HG03469 (cell line): Measurements from ENCODE around the gene LONP1.
"Not testable (repeated sequence)": the region's sequence is repeated elsewhere in the genome, so short reads cannot be mapped to it uniquely, and the experiment has no call there.

Source experiments
- ATAC-seq: cut with Tn5 transposase; IDR thresholded peaks from one replicate; pipeline ENCODE4 v1.9.1; 2021; ENCODE audit warnings: mild to moderate bottlenecking, moderate library complexity, moderate number of reproducible peaks; ENCODE audit not compliant: unreplicated experiment

The LONP1 gene

DNA sequence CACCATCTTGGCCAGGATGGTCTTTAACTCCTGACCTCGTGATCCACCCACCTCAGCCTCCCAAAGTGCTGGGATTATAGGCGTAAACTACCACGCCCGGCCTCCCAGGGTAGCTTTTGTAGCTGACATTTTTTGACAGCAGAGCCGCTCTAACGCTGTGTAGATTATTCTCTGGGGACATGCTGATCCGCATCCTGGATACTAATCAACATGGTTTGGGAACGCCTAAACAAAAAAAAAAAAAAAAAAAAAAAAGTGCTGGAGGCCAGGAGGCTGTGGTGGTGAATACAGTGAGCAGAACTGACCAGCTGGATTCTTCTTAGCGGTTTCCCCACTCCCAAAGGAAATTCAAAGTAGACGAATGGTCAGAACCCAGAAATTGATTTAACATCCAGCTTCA, 5.1 kb downstream of the LONP1 start:
- no peak for ATAC-seq

DNA sequence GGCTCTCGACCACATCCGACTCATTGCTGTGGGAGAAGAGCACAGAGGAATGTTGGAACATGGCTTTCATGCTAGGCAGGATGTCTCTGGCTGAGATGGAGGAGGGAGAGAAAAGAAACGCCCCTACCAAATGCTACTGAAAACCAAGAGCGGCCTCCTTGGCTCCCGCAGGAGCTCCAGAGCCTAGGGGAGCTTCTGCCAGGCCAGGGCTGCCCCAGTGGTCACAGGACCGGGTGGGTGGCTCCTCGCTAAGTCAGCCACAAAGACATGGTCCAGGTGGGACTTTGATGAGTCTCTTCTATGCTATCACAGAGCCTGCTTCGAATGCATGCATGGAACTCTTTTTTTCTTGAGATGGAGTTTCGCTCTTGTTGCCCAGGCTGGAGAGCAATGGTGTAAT, 6.7 kb downstream of the LONP1 start:
- no peak for ATAC-seq

DNA sequence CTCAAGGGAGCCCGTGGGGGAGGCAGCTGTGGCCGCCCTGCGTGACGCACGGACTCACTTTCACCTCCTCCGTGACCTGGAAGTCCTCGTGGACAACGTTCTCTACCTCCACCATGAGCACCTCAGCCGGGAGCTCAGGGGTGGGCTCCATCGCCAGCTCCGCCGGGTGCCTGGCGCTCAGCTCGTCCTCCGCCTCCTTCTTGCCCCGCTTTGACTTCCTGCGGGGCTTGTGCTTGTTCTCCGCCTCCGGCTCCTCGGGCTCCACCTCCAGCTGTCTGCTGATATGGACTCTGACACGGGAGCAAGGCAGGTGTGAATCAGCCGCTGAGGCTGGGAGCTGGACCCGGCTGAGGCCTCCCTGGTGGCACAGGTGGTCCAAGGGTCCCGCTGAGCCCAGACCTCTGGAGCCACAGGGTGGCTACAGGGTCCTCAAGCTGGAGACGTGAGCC, 8.2 kb downstream of the LONP1 start:
- ATAC-seq, result no peak

DNA sequence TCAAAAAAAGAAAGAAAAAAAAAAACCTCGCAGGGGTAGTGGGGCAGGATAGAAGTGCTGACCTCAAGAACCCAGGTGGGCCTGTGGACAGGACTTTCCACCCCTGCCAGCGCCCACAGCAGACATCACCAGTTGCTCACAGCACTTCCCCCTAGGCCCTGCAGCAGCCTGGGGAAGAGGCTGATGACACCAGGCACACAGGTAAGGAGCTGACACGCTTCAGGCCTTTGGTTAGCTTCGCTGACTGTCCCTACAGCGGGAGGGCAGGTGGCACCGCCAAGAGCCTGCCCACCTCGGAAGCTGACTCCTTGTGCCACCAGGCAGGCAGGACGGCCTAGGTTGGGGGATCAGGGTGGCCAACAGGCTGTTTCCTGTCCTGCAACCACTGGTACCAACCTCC, 8.9 kb downstream of the LONP1 start:
- no peak for ATAC-seq

DNA sequence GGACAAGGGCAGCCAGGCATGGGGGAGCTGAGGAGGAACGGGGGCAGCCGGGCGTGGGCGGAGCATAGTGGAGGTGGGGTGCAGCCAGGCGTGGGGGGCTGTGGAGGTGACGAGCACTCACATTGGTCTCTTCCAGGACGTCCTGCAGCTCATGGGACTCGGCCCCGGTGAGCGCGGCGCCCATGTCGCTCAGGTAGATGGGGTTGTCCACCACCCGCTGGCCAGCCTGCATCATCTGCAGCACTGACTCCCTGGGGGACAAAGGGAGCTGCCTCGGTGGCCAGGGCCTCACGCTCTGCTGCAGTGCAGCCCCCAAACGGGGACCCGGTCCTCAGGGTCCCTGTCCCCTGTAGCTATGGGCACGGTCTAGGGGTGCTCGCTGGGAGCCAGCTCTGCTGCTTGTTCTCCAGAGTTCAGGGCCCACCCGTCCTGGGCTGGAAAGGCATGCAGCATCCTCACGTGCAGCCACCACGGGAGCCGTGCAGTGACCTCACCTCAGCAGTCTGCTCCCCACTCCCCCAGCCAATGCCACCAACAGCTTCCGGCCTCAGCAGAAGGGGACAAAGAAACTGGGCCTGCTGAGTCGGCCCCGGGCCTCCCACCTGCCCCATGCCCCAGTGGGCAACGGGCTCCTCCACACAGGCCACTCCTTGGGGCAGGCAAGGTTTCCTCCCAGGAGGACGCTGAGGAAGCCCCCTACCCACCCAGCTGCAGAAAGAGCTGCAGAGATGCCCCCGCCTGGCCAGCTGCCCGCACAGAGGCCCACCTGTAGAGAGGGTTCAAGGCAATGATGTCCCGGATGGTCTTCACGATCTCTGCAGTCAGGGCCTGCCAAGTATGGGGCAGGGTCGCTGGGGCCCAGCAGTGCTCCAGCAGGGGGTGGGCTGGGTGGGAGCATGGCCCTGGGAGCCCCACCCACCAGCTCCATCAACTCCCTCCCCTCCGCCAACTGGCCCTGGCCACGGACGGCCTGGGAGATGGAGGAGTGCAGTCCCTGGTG, 12.1 kb downstream of the LONP1 start:
- no peak for ATAC-seq

DNA sequence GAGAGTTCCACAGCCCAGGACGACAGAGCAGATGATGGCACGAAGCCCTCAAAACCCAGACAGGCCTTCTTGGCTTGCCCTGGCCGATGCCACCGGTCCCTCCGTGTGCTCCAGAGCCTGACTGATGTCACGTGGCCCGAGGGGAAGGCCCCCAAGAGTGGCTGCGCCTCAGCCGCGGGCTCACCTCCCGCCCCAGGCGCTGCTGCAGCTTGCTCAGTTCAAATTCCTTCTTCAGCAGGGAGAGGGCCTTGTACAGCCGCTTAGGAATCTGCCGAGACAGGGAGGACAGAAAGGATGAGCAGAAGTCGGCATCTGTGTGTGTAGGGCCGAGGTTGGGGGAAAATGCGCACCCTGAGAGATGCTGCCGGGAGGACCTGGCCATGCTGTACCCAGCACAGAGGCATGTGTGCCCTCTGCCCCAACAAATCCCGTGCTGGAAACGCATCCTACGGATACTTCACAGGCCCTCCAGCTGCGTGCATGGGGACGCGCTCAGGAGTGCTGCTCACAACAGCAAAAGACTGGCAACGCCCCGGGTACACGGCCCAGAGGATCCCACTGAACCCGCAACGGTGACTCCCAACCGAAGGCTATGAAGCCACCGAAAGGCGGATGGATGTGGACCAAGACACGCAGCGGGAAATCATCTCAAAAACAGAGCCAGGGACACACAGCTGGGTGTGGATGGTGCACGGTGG, 12.9 kb downstream of the LONP1 start:
- ATAC-seq, result no peak

DNA sequence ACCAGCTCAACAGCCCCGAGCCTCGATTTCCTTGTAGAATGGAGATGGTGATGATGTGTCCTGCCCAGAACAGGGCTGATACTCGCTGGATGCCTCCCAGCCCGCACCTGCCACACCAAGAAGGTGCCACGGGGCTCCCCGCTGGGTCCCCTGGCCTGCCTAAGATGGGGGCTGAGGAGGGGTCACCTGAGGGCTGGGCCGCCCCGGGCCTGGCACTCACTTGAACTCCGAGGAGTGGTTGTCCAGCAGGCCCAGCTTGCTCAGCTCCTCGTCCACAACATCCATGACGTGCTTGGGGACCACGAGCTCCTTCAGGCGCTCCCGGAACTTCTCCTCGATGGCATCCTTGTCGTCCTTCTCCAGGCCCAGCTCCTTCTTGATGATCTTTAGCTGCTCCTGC, 14.4 kb downstream of the LONP1 start:
- no peak for ATAC-seq

DNA sequence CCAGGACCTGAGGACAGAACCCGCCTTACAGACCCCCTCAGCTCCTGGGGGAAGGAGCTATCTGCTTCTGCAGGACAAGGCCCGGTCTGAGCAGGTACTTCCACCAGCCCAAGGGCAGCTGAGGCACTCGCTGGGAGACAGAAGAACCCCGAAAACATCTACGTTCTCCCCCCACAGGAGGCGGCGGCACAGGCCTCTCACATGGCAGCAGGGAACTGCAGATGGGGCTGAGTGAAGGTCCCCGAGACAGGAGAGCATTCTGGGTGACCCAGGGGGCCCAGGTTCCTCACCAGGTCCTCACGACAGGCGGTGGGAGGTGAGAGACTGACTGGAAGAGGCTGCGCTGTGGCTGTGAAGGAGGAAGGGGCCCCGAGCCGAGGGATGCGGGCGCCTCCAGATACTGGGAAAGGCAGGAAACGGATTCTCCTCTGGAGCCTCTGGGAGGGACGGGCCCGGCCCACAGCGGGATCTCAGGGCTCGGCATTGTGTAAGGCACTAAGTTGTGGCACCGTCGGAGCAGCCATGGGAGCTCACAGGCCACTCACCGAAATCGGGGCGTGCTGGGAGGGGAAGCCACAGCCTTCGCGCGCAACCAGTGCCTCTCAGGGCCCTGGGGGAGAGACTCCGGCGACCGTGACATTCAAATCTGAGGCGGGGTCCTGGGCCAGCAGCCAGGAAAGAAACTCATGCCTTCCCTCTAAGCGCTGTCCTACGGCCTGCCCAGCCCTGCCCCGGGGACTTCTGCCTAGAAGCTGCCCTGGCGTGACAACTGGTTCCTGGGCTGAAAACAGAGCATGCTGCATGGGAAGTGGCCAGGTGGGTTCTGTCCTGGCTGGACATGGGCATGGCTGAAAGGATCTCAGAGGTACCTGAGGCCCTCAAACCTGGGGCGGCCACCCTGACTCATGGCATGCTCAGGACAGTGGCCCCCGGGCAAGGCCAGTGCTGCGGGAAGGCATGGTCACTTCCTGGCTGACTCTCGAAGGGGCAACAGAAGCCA, 15.8 kb downstream of the LONP1 start:
- no peak for ATAC-seq

DNA sequence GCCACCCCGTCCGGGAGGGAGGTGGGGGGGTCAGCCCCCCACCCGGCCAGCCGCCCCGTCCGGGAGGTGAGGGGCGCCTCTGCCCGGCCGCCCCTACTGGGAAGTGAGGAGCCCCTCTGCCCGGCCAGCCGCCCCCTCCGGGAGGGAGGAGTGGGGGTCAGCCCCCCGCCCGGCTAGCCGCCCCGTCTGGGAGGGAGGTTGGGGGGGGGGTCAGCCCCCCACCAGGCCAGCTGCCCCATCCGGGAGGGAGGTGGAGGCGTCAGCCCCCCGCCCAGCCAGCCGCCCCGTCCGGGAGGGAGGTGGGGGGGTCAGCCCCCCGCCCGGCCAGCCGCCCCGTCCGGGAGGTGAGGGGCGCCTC, 17.9 kb downstream of the LONP1 start:
- ATAC-seq, result not testable (repeated sequence)

DNA sequence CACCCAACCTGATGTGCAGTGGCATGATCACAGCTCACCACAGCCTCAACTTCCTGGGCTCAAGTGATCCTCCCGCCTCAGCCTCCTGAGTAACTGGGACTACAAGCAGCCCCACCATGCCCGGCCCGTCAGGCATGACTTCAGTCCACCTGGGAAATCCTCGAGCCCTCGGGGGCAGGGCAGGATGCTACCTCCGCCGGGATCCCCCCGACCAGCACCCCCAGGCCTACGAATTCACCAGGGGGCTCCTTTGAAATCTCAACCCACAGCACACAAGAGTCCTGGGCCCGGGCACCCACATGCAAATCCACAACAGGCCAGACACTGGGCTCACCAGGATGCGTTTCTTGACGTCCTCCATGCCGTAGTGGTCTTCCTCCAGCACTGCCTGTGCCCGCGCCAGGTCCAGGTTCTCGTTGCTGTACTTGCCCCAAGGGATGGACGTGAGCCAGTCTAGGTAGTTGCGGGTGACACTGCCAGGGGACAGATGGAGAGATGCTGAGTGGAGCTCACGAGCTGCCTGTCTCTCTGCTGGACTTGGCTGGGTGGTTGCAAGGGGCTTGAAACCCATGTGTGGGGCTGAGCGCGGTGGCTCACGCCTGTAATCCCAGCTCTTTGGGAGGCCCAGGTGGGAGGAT, 19.4 kb downstream of the LONP1 start:
- ATAC-seq, result no peak

DNA sequence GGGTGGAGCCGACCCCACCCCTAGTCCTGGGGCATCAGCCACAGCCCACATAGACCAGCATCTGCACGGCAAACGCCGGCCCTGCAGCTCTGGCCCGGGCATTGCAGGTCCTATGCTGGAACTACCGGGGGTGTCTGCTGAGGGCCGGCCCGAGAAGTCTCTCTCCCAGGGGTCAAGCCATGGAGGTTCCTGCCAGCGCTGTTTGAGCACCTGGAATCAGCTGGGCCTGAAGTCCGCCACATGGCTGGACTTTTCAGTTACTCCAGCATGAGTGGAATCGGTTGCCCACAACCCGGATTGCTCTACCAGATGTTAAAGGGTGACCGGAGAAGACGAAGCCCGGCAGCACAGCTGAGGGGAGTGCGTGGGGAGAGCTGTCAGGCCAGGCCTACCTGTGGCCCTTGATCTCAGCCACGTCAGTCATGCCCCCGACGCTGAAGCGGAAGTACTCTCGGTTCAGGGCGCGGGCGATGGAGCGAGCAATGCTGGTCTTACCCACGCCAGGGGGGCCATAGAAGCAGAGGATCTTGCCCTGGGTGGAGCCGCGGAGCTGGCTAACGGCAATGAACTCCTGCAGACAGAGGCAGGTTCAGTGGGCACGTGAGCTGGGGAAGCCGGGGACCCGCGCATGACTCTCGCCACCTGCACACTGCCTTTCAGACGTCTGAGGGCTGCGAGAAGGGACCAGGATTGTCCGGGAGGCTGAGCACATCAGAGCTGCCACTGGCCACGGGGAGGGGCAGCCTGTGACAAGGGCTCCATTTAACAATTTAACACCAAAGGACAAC, 21.1 kb downstream of the LONP1 start:
- no peak for ATAC-seq

DNA sequence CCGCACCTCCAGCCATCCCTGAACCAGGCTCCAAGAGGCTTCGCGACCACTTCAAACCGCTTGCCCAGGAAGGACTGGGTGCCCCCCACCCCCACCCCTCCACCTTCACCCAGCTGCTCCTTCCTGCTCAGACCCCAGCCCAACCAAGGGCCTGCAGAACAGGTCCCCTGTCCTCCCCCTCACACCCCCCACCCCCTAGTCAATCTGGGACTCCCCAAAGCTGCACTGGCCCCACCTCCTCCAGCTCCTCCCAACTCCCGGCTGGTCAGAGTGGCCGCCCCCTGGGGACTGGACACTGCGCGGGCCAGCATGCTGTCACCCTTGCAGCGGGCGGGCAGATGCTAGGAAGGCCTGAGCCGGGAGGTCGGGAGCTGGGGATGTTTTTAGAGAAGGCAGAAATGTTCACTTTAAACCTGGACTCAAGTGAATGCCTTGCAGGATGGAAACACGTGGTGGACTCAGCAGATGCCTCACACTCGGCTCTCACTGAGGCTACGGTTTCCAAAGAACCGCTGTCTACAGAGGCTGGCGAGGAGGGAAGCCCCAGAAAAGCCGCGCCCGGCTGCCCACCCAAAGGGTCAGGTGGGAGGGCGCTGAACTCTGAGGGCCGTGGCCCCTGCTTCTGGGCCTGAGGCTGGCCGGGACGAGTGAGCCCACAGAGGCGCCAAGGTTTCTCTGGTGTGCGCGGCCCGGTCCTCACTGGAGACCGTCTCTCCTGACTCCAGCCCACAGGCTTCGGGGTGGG, 21.9 kb downstream of the LONP1 start:
- ATAC-seq, result no peak

DNA sequence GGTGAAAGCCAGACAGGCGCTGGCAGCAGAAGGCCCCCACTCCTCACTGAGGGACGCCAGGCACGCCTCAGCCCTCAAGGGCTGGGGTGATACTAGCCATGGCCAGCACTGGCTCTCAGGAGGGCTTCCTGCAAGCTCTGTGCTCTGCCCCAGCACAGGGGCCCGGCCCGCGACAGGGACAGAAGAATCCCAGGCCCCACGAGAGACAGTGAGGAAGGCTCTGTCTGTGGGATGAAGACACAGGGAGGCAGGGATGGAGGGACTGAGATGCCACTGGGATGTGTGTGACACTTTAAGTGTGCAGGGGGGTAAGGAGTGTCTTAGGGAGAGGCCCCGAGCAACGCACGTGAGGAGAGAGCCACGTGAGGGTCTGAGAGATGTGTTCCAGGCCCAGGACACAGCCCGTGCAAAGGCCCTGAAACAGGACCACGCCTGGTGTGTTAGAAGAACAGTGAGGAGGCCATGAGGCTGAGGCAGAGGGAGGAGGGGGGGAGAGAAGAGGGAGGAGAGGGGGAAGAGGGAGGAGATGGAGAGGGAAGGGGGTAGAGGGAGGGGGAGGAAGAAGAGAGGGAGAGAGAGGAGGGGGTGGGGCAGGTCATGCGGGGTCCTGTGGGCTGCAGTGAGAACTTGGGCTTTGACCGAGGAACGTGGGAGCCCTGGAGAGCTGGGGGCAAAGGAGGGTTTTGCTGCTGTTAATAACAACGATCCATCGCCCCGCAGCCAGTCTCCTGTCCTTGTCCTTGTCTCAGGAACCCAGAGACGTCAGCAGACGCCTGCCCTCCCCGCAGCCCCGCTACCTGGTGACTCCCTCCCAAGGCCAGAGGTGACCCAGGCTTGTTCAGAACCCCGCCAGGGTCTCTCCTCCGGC, 22.7 kb downstream of the LONP1 start:
- no peak for ATAC-seq

DNA sequence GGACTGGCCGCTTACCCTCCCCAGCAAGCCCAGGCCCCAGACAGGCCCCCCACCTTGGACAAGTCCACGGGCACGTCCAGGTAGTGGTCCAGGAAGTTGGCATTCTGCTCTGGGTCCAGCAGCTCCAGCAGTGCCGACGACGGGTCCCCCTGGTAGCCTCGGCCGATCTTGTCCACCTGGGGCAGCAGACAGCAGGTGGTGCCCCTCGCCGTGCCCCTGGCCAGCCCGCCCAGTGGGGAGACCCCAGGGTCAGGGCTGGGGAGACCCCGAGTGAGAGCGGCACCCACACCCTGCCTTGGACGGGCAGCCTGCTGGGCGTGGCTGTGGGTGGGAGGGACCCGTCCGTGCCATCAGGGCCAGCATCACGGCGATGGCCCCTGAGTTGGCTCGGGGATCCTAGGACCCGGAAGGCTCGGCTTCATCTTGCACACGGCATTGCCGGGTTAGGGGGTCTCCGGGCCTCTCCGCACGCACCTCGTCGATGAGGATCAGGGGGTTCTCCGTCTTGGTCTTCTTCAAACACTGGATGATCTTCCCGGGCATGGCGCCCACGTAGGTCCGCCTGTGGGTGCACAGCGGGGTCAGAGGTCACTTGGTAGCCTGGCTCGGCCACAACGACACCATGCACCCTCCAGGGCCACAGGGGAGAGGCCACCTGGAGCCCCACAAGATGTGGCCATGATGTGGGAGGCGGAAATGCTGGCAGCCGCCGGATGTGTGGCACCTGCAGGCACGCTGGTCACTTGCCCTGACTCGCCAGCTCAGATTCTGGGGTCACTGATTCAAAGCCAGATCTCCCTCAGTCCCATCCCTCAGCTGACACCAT, 23.5 kb downstream of the LONP1 start:
- no peak for ATAC-seq

DNA sequence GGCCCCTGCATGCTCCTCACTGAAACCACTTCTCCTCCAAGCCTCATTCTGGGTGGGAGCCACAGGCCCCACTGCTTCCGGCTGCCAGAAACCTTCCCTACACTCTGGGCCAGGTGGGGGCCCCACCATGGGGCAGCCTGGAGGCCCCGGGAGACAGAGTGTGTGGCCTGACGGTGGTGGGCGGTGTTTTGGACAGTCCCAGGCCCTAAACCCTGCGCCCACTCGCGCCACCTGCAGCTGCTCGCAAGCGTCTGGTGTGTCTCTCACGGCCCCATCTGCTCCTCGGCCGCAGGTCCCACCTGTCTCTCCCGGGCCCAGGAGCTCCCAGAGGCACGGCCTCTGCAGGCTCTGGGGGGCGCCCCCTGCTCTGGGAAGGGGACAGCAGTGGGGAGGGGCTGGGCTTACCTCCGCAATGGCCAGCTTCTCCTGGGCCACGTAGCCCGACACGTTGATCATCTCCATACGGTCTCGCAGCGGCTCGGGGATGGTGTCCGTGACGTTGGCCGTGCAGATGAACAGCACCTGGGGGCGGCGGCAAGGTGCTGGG, 24.2 kb downstream of the LONP1 start:
- no peak for ATAC-seq

DNA sequence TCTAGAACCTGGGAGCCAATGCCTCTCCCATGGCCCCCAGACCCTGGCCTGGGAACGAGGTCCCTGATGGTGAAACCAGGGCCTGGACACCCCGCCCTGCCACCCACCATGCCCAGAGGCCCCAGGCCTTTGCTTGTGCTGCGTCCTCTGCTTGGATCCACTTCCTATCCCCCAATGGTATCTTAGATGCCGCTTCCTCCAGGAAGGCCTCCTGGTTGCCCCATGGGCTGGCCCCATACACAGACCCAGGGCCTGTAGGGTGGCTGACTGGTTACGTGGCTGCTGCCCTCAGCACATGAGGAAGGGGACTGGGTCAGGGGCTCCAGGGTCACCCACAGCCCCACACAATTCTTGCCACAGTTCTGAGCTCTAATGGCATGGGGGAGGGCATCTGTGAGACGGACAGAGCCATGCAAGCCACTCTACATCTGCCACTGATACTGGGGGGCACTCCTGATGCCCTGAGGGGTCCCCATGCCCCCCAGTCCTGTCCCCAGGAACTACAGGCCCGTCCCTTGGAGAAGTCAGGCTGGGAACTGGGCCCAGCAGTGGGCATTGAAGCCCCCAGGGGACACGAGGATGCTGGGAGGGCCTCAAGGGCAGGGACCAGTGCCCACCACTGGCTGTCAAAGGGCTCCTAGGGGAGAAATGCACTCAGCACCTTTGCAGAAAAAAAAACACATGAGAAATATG, 24.8 kb downstream of the LONP1 start:
- no peak for ATAC-seq
